GM18505 (cell line): ENCODE measurements around the gene ABHD17C.
A peak's percentile ranks its signal among the peaks of the same experiment; 100 is the strongest.
"Not testable (repeated sequence)": the region's sequence is repeated elsewhere in the genome, so short reads cannot be mapped to it uniquely, and the experiment has no call there.

Source experiments
- ATAC-seq: cut with Tn5 transposase; IDR thresholded peaks from one replicate; pipeline ENCODE4 v1.9.1; 2021; ENCODE audit not compliant: unreplicated experiment
- POLR2A ChIP-seq: IDR thresholded peaks from 4 replicates; pipeline ENCODE4 v1.6.1; 2011; ENCODE audit warnings: borderline replicate concordance; ENCODE audit not compliant: insufficient read depth, insufficient read length; ENCODE audit errors: extremely low read depth

The ABHD17C gene

DNA sequence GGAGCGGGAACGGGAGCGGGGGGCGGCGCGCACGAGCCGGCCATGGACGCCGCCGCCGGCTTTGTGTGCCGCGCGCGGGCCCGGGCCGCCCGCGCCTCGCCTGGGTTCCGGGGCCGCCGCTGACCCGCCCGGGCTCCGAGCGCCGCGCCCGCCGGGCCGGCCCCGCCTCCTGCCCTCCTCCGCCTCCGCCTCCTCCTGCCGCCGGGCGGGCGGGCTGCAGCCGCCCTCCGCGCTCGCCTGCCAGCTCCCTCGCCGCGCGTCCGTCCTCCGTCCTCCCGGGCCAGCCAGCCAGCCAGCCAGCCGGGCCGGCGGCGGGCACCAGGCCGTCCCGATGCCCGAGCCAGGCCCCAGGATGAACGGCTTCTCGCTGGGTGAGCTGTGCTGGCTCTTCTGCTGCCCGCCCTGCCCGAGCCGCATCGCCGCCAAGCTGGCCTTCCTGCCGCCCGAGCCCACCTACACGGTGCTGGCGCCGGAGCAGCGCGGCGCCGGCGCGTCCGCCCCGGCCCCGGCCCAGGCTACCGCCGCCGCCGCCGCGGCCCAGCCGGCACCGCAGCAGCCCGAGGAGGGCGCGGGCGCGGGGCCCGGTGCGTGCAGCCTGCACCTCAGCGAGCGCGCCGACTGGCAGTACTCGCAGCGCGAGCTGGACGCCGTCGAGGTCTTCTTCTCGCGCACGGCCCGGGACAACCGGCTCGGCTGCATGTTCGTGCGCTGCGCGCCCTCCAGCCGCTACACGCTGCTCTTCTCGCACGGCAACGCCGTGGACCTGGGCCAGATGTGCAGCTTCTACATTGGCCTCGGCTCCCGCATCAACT, at the start of gene ABHD17C:
TSS of gene ABHD17C (plus strand) at position 212 of the 812 bp plus-strand sequence. CDS start at position 332, 120 bp downstream.
- no peak for TF ChIP-seq POLR2A
- ATAC-seq, result peak; percentile 75

DNA sequence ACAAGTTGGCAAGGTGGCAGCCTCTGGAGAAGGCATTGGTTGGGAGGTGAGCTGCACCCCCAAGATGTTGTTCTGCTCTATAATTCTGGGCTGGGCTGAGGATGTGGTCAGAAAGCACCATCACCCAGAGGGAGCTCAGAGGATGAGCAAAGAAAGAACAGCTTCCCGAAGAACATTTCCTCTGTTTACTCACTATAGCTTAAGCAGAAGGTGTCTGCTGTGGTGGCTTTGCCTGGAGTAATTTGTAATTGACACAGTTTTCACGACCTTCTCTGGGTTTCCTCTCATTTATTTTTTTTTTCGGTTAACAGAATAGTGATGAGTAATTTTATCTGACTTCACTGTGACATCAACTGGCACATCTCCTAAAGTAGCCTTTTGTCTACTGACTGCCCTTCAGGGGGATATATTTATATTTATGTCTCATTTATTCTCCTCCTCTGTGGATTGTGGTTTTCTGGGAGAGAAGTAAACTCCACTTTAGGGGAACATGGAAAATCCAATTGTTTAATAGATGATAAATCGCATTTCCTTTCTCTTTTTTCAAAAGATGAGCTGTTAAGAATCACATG, 49.5 kb upstream of the ABHD17C start:
- TF ChIP-seq POLR2A, result no peak
- ATAC-seq, result no peak

GRCh38 chr15:80647424-80647823, 47.7 kb upstream of the ABHD17C start:
- not testable (repeated sequence) for ATAC-seq

- no peak for TF ChIP-seq POLR2A
- ATAC-seq, result no peak
These were observed 40.8 kb upstream of the ABHD17C start for GRCh38 chr15:80654299-80654698.

DNA sequence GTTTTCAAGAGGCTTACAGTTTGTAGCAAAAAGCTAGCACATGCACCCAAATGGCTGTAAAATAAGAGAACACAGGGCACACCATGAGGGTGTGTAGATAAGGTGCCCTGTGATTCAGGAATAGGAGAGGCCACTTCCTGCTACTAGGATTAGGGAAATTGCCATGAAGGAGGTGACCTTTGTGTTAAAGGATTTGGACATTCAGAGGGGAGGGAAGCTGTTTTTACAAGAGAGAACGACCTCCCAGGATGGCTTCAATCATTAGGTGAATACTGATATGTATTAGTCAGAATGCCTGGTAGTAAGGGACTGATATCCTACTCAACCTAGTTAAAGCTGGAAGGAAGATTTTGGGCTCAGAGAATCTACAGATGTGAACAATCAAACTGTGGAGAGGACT, 35.7 kb upstream of the ABHD17C start:
- ATAC-seq, result no peak
- TF ChIP-seq POLR2A, result no peak

- TF ChIP-seq POLR2A, result no peak
- ATAC-seq, result no peak
These were observed 35.0 kb upstream of the ABHD17C start for GRCh38 chr15:80660119-80660518.

- TF ChIP-seq POLR2A, result no peak
- ATAC-seq, result no peak
These were observed 33.0 kb upstream of the ABHD17C start for GRCh38 chr15:80662129-80662528.

GRCh38 chr15:80662757-80663553, 32.2 kb upstream of the ABHD17C start:
- no peak for TF ChIP-seq POLR2A
- no peak for ATAC-seq

- ATAC-seq, result no peak
- TF ChIP-seq POLR2A, result no peak
These were observed 30.0 kb upstream of the ABHD17C start for GRCh38 chr15:80665151-80665550.

DNA sequence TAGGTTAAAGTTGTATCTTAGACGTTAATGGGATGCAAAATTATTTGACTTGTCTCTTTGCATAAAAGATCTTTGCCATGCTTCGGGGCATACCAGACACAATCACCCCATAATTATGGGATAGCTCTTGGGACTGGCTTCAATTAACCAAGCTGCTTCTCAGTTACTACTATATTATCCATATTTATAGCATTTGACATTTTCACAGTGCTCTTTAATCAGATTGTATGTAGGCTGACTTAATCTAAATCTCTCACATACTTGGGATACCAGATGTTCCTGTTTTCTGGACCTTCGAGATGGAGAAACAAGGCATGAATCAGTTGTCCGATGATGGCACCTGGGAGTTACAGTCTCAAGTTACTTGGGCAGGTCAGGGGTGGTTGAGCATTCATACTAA, 27.2 kb upstream of the ABHD17C start:
- no peak for TF ChIP-seq POLR2A
- no peak for ATAC-seq

DNA sequence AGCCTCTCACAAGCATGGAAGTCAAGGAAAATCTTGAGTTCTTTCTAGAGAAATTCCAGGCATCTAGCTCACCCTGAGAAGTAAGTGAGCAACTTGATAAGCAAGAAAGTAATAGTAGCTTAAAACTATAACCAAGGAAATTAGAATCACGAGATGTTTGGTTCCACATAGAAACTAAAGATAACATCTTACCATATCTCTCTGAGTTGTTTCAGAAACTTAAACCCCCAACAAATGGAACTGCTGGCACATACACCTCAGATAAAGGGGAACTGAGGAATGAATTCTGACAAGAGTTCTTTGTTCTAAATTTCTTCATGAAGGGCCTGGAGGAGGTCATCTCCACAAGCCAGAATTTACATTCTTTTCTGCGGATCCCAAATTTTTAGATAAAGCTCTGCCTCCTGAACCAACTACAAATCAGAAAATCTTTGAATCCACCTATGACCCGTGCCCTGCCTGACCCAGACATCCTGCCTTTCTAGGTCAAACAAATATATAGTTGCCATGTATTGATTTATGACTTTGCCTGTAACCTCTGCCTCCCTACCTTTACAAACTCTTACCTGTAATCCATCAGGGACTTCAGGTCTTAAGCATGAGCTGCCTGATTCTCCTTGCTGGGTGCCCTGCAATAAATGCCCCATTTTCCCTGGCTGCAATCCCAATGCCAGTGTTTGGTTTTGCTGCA, 26.4 kb upstream of the ABHD17C start:
- TF ChIP-seq POLR2A, result no peak
- no peak for ATAC-seq

GRCh38 chr15:80669663-80670273, 25.3 kb upstream of the ABHD17C start:
- no peak for TF ChIP-seq POLR2A
- no peak for ATAC-seq
